ENCODE data around the gene PIGM.

PIGM gene

GRCh38 chr1:160031365-160032164, at the start of gene PIGM:
Gene PIGM, minus strand, starts transcription at chr1:160031990. Its CDS starts 251 bp downstream, at chr1:160031739.
- peak; percentile 63 for DNase-seq (ENCODE audit: low read depth)

GRCh38 chr1:160081261-160081936, 49.6 kb upstream of the PIGM start, which contains the start of gene KCNJ9:
Gene KCNJ9, plus strand, starts transcription at chr1:160081538. Its CDS starts 2,493 bp downstream, at chr1:160084031.
- no peak for DNase-seq (ENCODE audit: low read depth)

DNA sequence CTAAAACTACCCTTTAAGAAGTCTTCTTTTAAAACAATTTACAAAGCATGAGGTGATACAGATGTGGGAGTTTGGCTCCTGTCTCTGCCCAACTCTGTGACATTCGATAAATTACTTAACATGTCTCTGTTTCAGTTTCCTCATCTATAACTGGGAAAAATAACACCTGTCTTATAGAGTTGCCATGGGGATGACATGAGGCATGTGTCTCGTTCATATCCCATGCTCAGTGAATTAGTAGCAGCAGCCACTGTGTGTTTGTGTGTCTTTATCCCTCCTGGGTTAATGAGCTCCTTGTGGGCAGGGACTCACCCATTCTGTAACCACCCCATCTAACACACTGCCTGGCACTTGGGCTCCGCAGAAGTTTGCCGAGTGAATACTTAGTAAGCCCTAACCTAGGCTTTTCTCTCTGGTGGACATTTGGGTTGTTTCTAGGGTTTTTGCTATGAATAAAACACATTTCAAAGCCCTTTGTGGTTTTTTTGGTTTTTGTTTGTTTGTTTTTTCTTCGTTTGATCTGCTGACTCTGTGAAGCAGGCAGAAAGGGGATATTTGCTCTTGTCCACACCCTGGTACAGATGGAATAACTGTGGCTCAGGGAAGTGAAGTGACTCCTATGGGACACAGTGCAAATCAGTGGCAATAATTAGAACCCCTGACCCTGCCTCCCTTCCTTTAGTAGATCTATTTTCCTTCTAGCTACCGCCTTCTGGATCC, 48.8 kb upstream of the PIGM start:
- DNase-seq (ENCODE audit: low read depth): no peak

- DNase-seq (ENCODE audit: low read depth): no peak
Observed at GRCh38 chr1:160079448-160079847, 47.7 kb upstream of the PIGM start.

GRCh38 chr1:160078512-160079195, 46.9 kb upstream of the PIGM start:
- DNase-seq (ENCODE audit: low read depth): no peak

- no peak for DNase-seq (ENCODE audit: low read depth)
Observed at GRCh38 chr1:160077486-160077885, 45.7 kb upstream of the PIGM start.

DNA sequence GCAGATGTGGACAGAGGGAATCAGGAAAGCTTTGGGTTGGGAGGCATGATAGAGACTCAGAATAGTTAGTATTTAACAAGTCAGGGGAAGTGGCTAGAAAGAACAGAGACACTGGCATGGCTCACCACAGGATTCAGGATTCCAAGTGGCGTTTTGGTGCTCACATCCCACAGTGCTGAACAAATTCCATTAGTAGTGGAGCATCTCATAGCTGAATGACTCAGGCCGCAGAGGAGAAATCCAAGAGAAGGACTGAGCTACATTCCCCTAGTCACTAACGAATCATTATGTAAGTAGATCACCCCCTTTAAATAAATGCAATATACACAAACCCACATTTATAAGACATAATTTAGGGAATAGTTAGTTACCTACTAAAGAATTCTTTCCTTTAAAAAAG, 44.5 kb upstream of the PIGM start:
- no peak for DNase-seq (ENCODE audit: low read depth)

DNA sequence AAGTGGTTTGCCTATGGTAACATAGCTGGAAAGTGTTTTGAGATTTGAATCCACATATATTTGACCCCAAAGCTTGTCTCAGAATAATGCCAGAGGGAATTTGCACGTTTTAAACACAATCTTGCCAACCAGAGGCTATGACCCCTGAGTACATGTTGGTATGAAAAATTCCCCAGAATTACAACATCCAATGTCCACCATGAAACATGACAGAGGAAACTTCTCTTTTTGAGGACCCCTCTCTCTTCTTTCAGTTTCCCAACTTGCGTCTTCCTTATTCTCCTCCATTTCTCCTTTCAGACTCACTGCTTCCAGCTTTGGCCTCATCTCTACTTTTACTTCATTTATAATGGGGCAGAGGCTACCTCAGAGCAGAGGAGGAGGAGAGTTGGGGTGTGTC, 44.0 kb upstream of the PIGM start:
- no peak for DNase-seq (ENCODE audit: low read depth)

DNA sequence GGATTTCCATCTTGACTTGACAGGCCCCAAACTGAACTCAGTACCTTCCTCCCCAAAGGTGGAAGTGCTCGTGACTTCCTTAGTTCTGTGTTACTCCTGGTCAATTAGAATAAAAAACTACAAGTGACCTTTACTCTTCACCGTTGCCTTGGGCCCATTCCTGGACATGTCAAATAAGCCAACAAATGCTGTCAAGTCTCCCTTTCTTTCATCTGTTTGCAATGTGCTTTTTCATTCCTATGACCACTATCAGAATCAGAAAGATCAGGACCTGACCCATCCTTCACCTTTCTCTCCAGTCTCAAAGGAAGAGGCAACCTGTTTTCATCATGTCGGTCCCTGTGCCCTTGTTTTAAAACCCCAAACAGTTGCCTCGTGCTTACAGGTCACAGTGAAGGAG, 43.1 kb upstream of the PIGM start:
- DNase-seq (ENCODE audit: low read depth): no peak

GRCh38 chr1:160071289-160071688, 39.5 kb upstream of the PIGM start:
- no peak for DNase-seq (ENCODE audit: low read depth)

GRCh38 chr1:160070243-160071163, 38.7 kb upstream of the PIGM start:
- peak; percentile 10 for DNase-seq (ENCODE audit: low read depth)

- DNase-seq (ENCODE audit: low read depth): no peak
Observed at GRCh38 chr1:160069460-160070231, 37.9 kb upstream of the PIGM start, which contains the start of gene KCNJ10. Gene KCNJ10, minus strand, starts transcription at chr1:160070160. Its CDS starts 27,628 bp downstream, at chr1:160042532.

DNA sequence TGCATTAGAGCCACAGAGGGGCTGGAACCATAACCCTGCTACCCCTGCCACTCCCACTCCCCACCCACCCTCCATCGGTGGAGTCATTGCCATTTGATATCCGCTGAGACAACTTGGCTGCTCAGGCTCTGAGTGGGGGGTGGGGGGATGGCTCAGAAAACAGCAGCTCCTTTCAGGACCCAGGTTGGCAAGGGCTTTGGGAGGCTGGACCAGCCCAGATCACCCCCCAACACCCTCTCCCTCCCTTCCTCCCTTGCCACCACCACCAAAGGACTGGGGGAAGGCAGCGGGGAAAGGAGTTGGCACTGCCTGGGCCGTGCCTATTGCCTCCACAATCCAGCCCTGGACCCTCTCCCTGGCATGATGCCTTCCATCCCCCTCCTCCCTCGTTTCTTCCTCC, 36.4 kb upstream of the PIGM start:
- DNase-seq (ENCODE audit: low read depth): no peak

DNA sequence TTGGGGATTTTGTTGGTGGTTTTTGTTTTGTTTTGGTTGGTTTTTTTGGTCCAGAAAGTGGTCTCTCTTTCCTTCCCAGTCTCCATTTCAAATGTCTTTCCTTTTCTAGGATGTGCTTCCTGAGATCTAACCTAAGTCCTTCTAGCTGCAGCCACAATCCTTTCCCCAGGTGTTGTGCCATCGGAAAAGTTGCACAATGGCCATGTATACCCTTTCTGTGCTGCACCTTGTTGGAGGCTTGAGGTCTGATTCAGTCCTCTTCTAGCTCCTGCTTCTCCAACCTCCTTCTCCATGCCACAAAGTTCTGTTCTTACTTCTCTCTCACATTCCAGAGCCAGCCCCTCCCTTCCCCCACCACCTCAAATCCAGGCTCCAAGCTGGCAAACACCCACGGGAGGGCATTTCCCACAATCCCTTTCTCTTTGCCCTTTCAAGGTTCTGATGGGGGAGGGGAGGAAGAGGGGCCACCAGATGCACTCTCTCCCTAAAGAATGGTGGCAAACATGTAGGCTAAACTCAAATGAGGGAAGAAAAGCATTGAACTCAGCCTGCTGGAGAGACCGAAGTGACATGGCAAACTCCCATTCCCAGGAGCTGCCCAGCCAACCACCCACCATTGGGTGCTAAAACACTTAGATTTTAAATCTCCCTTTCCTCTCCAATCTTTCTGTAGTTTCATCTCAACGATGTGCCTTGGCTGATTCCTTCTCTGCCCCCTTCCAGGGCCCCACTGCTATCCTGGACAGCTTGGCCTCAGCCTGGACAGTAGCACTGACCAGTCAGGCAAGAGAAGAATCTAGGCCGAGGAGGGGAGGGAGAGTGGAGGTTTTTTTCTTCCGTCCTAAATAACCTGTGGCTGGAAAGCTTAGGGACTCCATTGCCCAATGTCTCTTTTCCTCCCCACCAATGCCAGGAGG, 35.3 kb upstream of the PIGM start:
- DNase-seq (ENCODE audit: low read depth): no peak

DNA sequence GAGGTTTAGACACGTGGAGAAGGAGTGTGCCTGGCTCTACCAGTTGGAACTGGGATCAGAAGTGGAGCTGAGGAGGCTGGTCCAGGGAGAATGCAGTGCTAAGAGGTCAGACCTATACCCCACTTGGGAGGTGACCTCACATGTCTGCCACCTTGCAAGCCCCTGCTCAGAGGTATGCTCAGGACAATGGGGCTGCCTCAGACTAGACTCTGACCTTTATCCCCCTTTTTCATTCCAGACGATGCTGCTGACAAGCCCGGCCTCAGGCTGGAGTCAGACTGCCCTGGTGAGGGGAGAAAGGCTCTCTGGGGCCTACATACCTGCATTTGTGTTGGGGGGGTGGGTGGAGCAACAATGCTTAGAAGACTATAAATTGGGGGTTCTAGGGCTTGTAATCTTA, 33.0 kb upstream of the PIGM start:
- no peak for DNase-seq (ENCODE audit: low read depth)

DNA sequence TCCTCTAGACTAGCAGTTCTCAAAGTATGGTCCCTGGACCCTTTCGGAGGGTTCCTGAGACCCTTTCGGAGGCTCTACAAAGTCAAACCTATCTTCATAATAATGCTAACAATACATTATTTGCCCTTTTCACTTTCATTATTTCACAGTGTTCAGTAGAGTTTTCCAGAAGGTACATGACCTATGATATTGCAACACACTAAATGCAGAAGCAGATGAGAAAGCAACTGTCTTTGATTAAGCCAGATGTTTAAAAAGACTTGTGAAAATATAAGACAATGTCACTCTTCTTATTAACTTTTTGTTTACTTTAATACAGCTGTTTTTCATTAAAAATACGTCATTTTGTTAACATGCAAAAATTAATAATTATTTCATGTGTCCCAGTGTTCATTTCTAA, 32.4 kb upstream of the PIGM start:
- no peak for DNase-seq (ENCODE audit: low read depth)

DNA sequence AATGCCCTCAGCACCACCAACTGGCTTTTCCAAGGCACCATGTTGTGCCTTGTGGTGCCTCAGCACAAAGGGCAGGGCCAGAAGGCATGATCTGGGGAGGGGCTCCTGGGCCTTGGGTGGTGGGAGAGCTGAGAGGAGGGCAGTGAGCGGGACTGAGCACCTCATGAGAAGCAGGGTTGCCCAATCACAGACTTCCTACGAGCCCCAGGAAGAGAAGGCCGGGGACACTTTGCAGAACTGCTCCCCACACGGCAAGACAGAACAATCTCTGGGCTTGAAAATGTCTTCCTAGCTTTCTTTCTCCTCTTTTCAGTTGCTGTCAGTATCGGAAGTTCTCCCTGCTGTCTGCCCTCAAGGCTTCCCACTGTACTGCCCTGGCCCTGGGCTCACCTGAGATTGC, 31.4 kb upstream of the PIGM start:
- DNase-seq (ENCODE audit: low read depth): no peak

DNA sequence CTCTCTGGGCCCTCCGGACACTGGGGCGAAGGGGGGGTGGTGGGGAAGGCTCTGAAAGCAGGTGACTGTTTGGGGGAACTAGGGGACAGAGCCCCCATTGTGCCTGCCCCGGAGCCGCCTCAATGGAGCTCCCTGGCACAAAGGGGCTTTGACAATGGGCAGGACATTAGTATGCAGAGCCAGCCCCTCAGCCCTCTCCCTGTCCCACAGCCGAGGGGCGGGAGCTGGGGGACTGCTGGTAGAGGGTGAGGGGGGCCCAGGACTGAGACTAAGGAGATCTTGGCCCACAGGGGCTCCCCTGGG, 30.4 kb upstream of the PIGM start:
- no peak for DNase-seq (ENCODE audit: low read depth)
